ENCODE data around the gene GTF2F2. TPM values are rescaled to one million over a fixed set of nuclear protein-coding genes. Genes with fewer than 3 reads are reported as not detected.

Gene GTF2F2
- total RNA-seq, 1 experiment from 2014 or later, result 33.8 TPM

GRCh38 chr13:45219938-45220375 lies 99.6 kb downstream of the GTF2F2 start (continued):
- TF ChIP-seq AFF4 (CRISPR knock-in tag; IDR thresholded peaks at IDR 0.05; ENCODE audit: borderline replicate concordance) (no peak), NFYB (CRISPR knock-in tag; conservative IDR thresholded peaks at IDR 0.05; ENCODE audit: low read depth) (no peak), MLX (CRISPR knock-in tag; IDR thresholded peaks at IDR 0.05) (no peak)
- TF ChIP-seq, protein P1, sequence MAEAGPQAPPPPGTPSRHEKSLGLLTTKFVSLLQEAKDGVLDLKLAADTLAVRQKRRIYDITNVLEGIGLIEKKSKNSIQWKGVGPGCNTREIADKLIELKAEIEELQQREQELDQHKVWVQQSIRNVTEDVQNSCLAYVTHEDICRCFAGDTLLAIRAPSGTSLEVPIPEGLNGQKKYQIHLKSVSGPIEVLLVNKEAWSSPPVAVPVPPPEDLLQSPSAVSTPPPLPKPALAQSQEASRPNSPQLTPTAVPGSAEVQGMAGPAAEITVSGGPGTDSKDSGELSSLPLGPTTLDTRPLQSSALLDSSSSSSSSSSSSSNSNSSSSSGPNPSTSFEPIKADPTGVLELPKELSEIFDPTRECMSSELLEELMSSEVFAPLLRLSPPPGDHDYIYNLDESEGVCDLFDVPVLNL (CRISPR knock-in tag; IDR thresholded peaks at IDR 0.05; ENCODE audit: borderline replicate concordance, low read depth), result no peak

- DNase-seq (ENCODE audit: low spot score), result no peak
- Mint-ChIP-seq H3K9me3 (no peaks in the 10 kb centered on the region), H3K36me3 (no peaks in the 10 kb centered on the region), H3K4me1 (peaks cover 34% of the 10 kb centered on the region), H3K27me3 (ENCODE audit: low read depth) (no peaks in the 10 kb centered on the region), H3K4me3 (no peak overlapping the region), H3K27ac (no peak overlapping the region)
- ChIA-PET CTCF (interaction anchor here (1.0 kb wide), 1 partner anchor 150 kb away, joined by 3 read pairs; no protein-coding TSS in a partner anchor), POLR2A (no interaction called here)
- no peak for ATAC-seq
- TF ChIP-seq CDX4 (CRISPR knock-in tag; IDR thresholded peaks at IDR 0.05; ENCODE audit: borderline replicate concordance) (no peak), NFE2L1 (CRISPR knock-in tag; IDR thresholded peaks at IDR 0.05) (no peak), TEAD1 (CRISPR knock-in tag; IDR thresholded peaks at IDR 0.05) (no peak), STAT6 (CRISPR knock-in tag; conservative IDR thresholded peaks at IDR 0.05; ENCODE audit: low read depth) (no peak), ATF6 (CRISPR knock-in tag; IDR thresholded peaks at IDR 0.05) (no peak), NR2C2 (CRISPR knock-in tag; IDR thresholded peaks at IDR 0.05) (no peak)
These were observed 100.1 kb downstream of the GTF2F2 start for GRCh38 chr13:45220403-45220802.

GRCh38 chr13:45222516-45222915 lies 102.2 kb downstream of the GTF2F2 start:
- Mint-ChIP-seq H3K9me3 (no peaks in the 10 kb centered on the region), H3K4me1 (peaks cover 43% of the 10 kb centered on the region), H3K4me3 (no peak overlapping the region), H3K36me3 (no peaks in the 10 kb centered on the region), H3K27me3 (ENCODE audit: low read depth) (no peaks in the 10 kb centered on the region), H3K27ac (no peak overlapping the region)
- CTCF ChIA-PET, result no interaction called here
- DNase-seq (ENCODE audit: low spot score) (no peak), ATAC-seq (no peak)
- POLR2A ChIA-PET, result interaction anchor here (0.6 kb wide), 1 partner anchor 565 kb away, joined by 6 read pairs; no protein-coding TSS in a partner anchor
- TF ChIP-seq NR2C2 (CRISPR knock-in tag; IDR thresholded peaks at IDR 0.05) (no peak), ELF4 (CRISPR knock-in tag; IDR thresholded peaks at IDR 0.05; ENCODE audit: low read depth) (no peak), ATF1 (CRISPR knock-in tag; IDR thresholded peaks at IDR 0.05) (no peak), ZSCAN18 (CRISPR knock-in tag; IDR thresholded peaks at IDR 0.05) (no peak), SP1 (CRISPR knock-in tag; conservative IDR thresholded peaks at IDR 0.05) (no peak), ZNF121 (CRISPR knock-in tag; IDR thresholded peaks at IDR 0.05) (no peak), FOXP1 (CRISPR knock-in tag; IDR thresholded peaks at IDR 0.05; ENCODE audit: borderline replicate concordance) (no peak), CBFB (CRISPR knock-in tag; IDR thresholded peaks at IDR 0.05; ENCODE audit: low read depth) (no peak)
- TF ChIP-seq, protein P2, sequence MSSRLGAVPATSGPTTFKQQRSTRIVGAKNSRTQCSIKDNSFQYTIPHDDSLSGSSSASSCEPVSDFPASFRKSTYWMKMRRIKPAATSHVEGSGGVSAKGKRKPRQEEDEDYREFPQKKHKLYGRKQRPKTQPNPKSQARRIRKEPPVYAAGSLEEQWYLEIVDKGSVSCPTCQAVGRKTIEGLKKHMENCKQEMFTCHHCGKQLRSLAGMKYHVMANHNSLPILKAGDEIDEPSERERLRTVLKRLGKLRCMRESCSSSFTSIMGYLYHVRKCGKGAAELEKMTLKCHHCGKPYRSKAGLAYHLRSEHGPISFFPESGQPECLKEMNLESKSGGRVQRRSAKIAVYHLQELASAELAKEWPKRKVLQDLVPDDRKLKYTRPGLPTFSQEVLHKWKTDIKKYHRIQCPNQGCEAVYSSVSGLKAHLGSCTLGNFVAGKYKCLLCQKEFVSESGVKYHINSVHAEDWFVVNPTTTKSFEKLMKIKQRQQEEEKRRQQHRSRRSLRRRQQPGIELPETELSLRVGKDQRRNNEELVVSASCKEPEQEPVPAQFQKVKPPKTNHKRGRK (CRISPR knock-in tag; IDR thresholded peaks at IDR 0.05; ENCODE audit: borderline replicate concordance), result no peak

Data from WTC11 (cell line).